ENCODE measurements around the gene COBLL1.

DNA sequence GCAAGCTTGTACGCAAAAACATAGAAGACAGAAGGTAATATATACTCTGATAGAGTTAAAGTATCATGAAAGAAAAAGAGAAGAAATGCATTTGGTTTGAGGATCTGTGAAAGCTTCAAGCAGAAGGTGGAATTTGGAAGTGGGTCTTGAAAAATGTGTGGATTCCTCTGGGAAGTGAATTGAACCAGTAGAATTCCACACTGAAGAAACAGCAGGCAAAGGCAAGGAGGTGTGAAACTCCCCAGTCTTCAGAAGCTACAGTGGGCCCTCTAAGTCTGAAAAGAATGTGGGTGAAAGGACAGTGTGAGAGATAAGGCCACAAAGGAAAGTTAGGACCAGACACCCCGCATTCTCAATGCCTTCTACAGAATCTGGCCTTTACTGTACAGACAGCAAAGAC is 25.6 kb downstream of the COBLL1 start:
- TF ChIP-seq POLR2A (IDR thresholded peaks at IDR 0.05; ENCODE audit: low read depth, low read length) (no peak), POLR2AphosphoS5 (IDR thresholded peaks at IDR 0.05; ENCODE audit: low read depth, low read length) (no peak)

Measured in GM12892 (cell line).